Measurements from ENCODE around the gene KRT77. TPM values are rescaled to one million over a fixed set of nuclear protein-coding genes. Genes with fewer than 3 reads are reported as not detected.

KRT77 gene
- total RNA-seq, 1 experiment from 2014 or later, result not detected

DNA sequence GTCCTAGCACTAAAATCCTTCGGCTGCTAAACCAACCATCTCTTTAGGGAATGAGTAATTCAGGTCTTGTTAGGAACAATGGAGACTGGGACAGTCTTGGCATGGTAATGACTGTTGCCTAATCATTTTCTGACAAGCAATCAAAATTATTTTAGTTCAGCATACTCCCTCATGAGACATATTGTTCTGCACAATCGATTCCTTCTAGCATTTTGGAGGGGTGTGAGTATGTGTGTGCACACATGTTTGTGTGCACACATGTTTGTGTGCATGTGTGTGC lies 21.0 kb downstream of the KRT77 start:
- Histone ChIP-seq H3K9ac (ENCODE audit: low read length) (no peak overlapping the region), H4K20me1 (ENCODE audit: low read length) (no peaks in the 10 kb centered on the region), H3K4me2 (ENCODE audit: low read length) (no peak overlapping the region), H3F3A (ENCODE audit: low read length, unreplicated experiment) (no peaks in the 10 kb centered on the region), H3K27me3 (ENCODE audit: low read length) (peaks cover 80% of the 10 kb centered on the region), H3K4me1 (ENCODE audit: insufficient read depth, low read length) (peaks cover 2% of the 10 kb centered on the region), H3K79me2 (ENCODE audit: low read length) (no peaks in the 10 kb centered on the region), H3K27ac (ENCODE audit: low read length) (no peak overlapping the region), H3K4me3 (ENCODE audit: low read length) (no peak overlapping the region), H2AFZ (ENCODE audit: low read length) (no peak overlapping the region), H3K9me2 (replicated peaks; ENCODE audit: low read length) (no peaks in the 10 kb centered on the region), H3K9me3 (ENCODE audit: low read length) (no peaks in the 10 kb centered on the region), H3K36me3 (ENCODE audit: low read depth, low read length) (no peaks in the 10 kb centered on the region)
- ATAC-seq (no peak), DNase-seq (no peak)
- CTCF ChIA-PET, result no interaction called here
- POLR2A ChIA-PET (ENCODE audit: unreplicated experiment), result no interaction called here
- TF ChIP-seq, protein P1, sequence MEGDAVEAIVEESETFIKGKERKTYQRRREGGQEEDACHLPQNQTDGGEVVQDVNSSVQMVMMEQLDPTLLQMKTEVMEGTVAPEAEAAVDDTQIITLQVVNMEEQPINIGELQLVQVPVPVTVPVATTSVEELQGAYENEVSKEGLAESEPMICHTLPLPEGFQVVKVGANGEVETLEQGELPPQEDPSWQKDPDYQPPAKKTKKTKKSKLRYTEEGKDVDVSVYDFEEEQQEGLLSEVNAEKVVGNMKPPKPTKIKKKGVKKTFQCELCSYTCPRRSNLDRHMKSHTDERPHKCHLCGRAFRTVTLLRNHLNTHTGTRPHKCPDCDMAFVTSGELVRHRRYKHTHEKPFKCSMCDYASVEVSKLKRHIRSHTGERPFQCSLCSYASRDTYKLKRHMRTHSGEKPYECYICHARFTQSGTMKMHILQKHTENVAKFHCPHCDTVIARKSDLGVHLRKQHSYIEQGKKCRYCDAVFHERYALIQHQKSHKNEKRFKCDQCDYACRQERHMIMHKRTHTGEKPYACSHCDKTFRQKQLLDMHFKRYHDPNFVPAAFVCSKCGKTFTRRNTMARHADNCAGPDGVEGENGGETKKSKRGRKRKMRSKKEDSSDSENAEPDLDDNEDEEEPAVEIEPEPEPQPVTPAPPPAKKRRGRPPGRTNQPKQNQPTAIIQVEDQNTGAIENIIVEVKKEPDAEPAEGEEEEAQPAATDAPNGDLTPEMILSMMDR (conservative IDR thresholded peaks at IDR 0.05; ENCODE audit: low read depth, low read length), result no peak
- TF ChIP-seq EZH2phosphoT487 (IDR thresholded peaks at IDR 0.05; ENCODE audit: borderline replicate concordance, low read length) (no peak), EZH2 (IDR thresholded peaks at IDR 0.05; ENCODE audit: low read length, unreplicated experiment) (no peak)
- intact Hi-C loops (cut with micrococcal nuclease), result no loop called here
- BruUV-seq (replicated peaks), result no TSS peak

DNA sequence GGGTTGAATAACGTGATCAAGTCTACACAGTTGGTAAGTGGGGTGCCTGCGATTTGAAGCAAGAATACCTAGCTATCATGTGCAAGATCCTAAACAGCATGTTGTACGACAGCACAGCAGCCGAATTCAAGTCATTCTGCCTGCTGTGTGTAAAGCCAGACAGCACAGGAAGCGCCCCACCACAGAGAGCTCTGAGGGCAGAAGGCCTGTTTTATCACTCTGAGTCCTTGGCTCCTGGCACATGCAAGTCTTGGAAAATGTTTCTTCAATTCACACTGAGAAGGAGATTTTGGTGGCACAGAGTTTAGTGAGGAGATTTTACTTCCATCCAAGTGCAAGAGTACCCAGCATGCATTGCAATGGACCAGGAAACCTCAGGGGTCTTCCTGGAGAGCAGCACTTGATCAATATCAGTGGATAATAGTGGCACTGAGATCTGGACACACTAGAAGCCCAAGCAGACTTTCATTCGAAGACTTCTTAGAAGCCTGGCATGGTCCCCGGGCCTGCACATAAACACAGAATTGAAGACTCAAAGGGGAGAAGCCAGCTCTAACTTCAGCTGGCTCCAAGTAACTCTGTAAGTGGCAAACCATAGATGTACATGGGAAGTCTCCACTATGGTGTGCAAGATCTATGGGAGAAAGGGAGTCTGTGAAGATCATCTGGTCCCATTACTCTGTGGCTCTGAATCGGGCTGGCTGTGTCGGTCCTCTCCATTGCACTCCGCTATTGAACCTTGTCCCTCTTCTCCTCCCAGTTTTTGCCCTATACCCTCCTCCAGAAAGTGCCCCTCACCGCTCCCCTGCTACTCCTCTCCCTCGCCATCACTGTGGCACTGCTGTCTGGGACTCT lies 21.6 kb downstream of the KRT77 start:
- no peak for ATAC-seq
- H3K9me3 ChIP-seq (ENCODE audit: low read length), result no peaks in the 10 kb centered on the region
- no peak overlapping the region for H3K4me2 ChIP-seq (ENCODE audit: low read length)
- no peaks in the 10 kb centered on the region for H3K79me2 ChIP-seq (ENCODE audit: low read length)
- H2AFZ ChIP-seq (ENCODE audit: low read length), result no peak overlapping the region
- peaks cover 80% of the 10 kb centered on the region for H3K27me3 ChIP-seq (ENCODE audit: low read length)
- H4K20me1 ChIP-seq (ENCODE audit: low read length), result no peaks in the 10 kb centered on the region
- H3F3A ChIP-seq (ENCODE audit: low read length, unreplicated experiment), result no peaks in the 10 kb centered on the region
- no peak for DNase-seq
- H3K9me2 ChIP-seq (replicated peaks; ENCODE audit: low read length), result no peaks in the 10 kb centered on the region
- no peaks in the 10 kb centered on the region for H3K4me1 ChIP-seq (ENCODE audit: insufficient read depth, low read length)
- H3K27ac ChIP-seq (ENCODE audit: low read length), result no peak overlapping the region
- no peak overlapping the region for H3K4me3 ChIP-seq (ENCODE audit: low read length)
- CTCF ChIA-PET, result no interaction called here
- no peak overlapping the region for H3K9ac ChIP-seq (ENCODE audit: low read length)
- H3K36me3 ChIP-seq (ENCODE audit: low read depth, low read length), result no peaks in the 10 kb centered on the region
- BruUV-seq (replicated peaks), result no TSS peak
- no peak for TF ChIP-seq EZH2 (IDR thresholded peaks at IDR 0.05; ENCODE audit: low read length, unreplicated experiment)
- TF ChIP-seq, protein P1 (conservative IDR thresholded peaks at IDR 0.05; ENCODE audit: low read depth, low read length), result no peak
- TF ChIP-seq EZH2phosphoT487 (IDR thresholded peaks at IDR 0.05; ENCODE audit: borderline replicate concordance, low read length), result no peak
- POLR2A ChIA-PET (ENCODE audit: unreplicated experiment), result no interaction called here
- intact Hi-C loops (cut with micrococcal nuclease), result no loop called here

DNA sequence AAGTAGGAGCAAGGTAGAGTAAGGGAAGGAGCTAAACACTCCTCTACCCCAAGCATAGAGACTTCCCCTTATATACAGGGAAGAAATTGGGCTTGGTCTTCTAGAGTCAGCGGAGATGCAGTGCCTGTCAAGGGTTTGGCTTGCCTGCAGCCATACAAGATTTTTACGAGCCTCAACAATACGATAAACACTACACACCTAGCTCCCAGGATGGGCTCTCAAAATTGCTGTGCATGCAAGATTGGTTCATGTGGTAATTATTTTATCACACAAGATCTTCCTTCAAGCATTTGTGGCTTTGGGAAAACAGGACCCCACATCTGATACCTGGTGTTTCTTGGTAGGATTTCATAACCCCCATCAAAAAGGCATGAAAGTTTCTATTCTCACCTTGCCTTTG lies 23.0 kb downstream of the KRT77 start, which contains the start of gene KRT1:
TSS of gene KRT1 (minus strand) at position 45 of the 400 bp plus-strand sequence. CDS start 59 bp downstream, outside the sequence.
- Histone ChIP-seq H3K4me3 (ENCODE audit: low read length) (no peak within 1 kb of the TSS), H3K27ac (ENCODE audit: low read length) (no peak within 1 kb of the TSS), H3K9me2 (replicated peaks; ENCODE audit: low read length) (no peaks in the 10 kb centered on the region), H3K27me3 (ENCODE audit: low read length) (peaks cover 79% of the 10 kb centered on the region), H3K79me2 (ENCODE audit: low read length) (no peaks in the 10 kb centered on the region), H3K36me3 (ENCODE audit: low read depth, low read length) (no peaks in the 10 kb centered on the region), H3K9ac (ENCODE audit: low read length) (no peak within 1 kb of the TSS), H3F3A (ENCODE audit: low read length, unreplicated experiment) (no peaks in the 10 kb centered on the region), H2AFZ (ENCODE audit: low read length) (no peak within 1 kb of the TSS), H3K9me3 (ENCODE audit: low read length) (no peaks in the 10 kb centered on the region), H3K4me1 (ENCODE audit: insufficient read depth, low read length) (no peaks in the 10 kb centered on the region), H3K4me2 (ENCODE audit: low read length) (no peak within 1 kb of the TSS), H4K20me1 (ENCODE audit: low read length) (no peaks in the 10 kb centered on the region)
- no peak for DNase-seq
- TF ChIP-seq, protein P1 (conservative IDR thresholded peaks at IDR 0.05; ENCODE audit: low read depth, low read length), result no peak
- TF ChIP-seq EZH2phosphoT487 (IDR thresholded peaks at IDR 0.05; ENCODE audit: borderline replicate concordance, low read length), result no peak
- TF ChIP-seq EZH2 (IDR thresholded peaks at IDR 0.05; ENCODE audit: low read length, unreplicated experiment), result no peak
- no peak for ATAC-seq
- intact Hi-C loops (cut with micrococcal nuclease), result no loop called here
- CTCF ChIA-PET, result no interaction called here
- POLR2A ChIA-PET (ENCODE audit: unreplicated experiment), result no interaction called here
- no TSS peak for BruUV-seq (replicated peaks)

Data from PC-3 (cell line).